T-helper 22 cell (primary cell): ENCODE results near the gene CORO7.

Experiments used
- DNase-seq: peaks from one replicate; pipeline ENCODE4 v3.0.0-alpha.2; 2020; ENCODE audit warnings: low read depth

Gene CORO7

DNA sequence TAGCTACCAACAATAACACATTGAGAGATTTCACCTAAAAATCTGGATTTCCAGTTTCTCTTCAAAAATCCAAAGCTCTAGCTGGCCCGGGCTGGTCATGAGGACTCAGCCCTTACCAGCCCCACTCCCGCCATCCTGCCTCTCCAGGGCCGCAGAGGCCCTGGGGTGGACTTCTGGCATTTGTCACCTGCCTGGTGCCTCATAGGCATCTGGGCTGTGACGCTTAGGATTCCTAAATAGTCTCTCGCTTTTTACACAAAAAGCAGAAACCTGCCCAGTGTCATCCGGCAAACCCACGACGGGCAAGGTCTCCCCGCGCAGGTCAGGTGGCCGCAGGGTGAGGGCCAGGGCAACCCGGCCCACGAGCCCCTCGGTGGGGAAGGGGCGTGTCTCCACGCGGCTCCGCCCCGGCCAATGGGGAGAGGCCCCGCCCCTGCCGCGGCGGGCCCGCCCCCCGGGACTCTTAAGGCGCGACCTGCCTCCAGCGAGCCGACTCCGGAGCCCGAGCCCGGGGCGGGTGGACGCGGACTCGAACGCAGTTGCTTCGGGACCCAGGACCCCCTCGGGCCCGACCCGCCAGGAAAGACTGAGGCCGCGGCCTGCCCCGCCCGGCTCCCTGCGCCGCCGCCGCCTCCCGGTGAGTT, 44.9 kb downstream of the CORO7 start, which contains the start of gene VASN:
Gene VASN (plus strand): TSS at position 492 of the 644 bp plus-strand sequence. CDS start 9,030 bp downstream, outside the sequence.
- DNase-seq = peak; percentile 57

DNA sequence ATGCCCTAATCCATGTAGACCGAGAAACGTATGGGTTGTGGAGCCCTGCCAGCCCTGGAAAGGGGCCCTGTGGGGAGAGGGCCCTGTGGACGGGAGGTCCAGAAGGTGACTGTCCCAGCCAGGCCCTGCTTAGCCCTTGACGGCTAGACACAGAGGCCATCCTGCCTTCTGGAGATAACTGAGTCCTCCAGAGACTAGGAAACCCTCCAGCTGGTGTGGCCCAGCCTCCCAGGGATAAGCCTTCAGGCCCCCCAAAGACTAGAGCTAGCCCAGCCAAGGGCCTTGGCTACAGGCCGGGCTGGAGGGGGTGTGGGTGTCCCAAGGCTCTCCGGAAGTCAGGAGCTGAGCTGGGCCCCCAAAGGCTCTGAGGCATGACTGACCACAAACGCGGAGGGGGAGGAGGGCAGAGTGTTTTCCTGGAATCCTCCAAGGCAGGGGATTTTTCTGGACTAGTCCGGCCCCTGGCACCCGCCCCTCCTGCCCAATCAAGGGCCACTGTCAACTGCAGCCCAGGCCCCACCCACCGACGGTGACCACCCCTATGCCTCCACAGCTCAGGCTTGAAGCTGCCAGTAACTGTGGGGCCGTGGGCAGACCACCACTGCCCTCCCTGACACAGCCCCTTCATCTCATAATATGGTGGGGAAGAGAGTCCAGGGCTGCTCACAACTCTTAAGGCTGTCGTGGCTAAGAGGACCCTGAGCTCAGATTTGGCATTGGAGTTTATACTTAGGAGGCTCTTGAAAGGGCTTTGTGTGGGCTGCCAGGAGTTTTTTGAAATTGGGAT, 45.6 kb downstream of the CORO7 start:
- DNase-seq = no peak

DNA sequence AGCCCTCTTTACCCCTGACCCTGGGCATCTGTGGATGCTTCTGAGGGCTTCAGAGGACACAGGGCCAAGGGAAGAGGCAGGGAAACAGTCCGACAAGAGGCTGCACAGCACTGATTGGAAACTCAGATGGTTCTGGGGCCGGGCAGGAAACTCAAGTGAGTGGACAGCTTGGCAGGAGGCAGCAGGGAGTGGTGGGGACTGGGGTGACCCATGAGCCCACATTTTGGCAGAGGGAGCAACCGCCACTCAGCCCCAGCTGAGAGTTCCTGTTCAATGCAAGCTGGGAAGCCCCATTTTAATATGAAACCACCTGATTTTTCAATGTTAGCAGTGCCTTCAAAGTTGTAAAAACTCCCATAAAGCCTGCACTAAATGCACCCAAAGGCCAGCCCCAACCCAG, 46.2 kb downstream of the CORO7 start:
- no peak for DNase-seq

DNA sequence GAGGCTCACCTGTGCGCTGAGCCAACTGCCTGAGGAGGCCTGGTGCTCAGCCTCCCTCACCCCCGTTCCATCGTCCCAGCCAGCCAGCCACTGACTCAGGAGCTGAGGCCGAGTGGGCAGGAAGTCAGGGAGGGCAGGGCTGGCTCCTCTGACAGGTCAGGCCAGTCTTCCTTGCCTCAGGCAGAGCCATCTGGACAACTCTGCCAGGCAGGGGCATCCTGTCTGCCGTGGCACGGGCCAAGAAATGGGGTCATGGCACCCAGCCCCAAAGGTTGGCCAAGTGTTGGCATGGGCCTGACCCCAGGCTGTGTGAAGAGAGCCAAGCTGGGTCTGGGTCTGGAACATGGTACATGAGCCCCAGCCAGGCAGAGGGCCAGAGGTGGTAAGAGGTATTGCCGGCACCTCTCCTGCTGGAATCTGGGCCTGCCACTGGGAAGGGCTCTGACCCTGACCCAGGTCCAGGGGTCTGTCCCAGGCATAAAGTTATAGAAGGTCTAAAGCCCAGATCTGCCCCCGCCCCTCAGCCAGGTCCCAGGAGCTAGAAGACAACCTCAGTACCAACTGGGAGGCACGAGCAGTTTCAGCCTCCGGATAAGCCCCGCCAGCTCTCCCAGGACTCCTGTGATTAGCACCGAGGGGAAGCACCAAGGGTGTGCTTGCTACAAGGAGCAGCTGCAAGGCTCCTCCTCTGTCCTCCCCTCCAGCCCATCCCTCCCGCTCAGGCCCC, 47.2 kb downstream of the CORO7 start:
- no peak for DNase-seq

DNA sequence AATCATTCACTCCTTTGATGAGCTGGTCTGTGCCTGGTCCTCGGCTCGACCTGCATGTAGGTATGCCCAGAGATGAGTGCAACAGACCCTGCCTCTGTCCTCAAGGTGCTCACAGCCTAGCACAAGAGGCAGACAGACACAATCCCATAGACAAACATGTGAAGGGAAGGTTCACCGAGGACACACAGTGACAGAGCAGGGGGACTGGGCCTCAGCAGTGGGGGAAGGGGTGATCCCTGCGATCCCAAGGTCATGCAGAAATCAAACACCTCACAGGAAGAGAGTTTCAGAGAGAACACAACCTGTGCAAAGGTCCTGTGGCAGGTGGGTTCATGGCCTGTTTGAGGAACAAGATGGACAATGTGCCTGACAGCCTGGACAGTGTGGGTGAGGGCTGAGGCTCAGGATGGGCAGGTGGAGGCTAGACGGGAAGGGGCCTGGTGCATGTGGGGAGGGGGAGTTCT, 49.0 kb downstream of the CORO7 start:
- no peak for DNase-seq

DNA sequence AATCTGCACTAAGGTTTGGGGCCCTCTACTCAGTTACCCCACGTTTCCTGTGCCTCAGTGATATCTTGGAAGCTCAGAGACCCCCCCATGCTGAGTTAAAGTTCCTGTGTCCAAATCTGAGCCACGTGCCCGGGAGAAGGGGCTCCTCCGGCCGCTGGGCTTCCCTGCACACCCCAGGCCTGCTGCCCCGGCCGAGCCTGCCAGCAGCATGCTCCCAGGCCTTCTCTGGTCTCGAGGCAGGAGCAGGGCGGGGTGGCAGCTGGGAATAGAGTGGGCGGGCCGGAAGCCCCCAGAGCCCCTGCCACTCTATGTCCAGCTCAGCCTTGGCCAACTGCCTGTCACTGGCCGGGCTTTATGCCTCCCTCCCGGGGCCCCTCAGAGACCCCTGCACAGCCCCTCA, 50.4 kb downstream of the CORO7 start:
- no peak for DNase-seq

DNA sequence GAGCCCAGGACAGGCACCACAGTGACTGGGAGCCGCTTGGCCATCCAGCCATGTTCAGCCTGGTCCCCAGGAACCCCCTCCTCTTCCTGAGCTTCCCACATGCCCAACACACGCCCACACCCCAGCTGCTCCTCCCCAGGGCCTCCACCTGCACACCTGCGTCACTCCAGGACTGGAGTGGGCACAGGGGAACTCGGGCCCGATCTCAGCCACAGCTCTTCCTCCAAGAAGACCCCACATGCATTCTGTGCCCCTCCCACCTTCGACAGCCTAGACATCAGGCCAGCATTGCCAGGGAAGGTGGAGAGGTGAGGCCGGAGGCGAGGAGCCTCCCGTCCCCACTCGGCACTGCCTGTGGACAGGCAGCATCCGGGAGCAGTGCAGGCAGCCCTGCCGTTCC, 50.8 kb downstream of the CORO7 start:
- no peak for DNase-seq

DNA sequence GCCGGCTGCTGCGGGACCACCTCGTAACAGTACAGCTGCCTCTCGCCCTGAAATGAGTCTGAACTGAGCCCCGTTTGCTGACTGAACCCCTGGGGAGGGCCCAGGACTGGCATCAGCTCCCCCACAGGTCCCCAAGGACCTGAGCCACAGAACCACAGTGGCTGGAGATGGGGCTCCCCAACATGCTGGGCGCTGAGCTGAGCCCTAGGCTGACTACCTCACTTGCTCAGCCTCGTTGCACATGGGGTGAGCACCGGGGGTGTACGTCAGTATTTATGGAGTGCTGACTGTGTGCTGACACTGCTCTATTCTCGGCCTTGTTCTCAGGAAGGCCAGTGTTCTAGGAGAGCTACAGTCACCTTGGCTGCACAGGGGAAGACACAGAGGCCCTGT, 51.4 kb downstream of the CORO7 start:
- DNase-seq = no peak

DNA sequence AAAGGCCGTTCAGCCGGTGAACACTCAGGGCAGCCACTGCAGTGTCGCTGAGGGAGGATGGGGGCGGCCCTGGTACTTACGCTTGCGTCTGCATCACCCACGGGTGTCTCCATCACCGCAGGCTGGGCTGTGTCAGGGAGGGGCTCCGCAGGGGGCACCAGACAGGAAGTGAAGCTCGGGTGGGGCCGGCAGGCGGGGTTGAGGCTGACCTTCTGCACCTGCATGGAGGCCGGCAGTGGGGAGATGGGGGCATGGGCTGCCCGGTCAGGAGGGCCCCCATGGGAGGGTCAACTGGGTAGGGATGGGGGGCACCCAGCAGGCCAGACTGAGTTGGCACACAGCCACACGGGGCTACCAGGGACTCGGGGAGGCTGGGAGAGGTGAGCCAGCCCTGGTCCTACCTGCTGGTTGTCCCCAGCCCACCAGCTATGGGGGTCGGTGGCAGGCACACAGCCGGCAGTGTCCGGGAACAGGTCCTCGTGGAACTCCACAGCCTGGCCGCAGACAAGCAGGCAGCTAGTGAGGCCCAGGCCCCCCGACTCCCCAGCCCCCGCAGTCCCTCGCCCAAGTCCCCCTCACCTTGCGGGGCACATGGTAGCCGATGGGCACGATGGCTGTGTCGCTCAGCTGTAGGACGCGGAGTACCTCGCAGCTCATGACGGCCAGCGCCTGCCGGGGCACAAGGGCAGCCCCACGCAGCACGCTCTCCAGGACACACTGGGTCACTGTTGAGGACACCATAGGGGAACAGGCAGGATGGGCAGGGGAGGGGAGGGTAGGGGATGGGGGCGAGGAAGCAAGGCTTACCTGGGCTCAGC, 52.0 kb downstream of the CORO7 start:
- no peak for DNase-seq

DNA sequence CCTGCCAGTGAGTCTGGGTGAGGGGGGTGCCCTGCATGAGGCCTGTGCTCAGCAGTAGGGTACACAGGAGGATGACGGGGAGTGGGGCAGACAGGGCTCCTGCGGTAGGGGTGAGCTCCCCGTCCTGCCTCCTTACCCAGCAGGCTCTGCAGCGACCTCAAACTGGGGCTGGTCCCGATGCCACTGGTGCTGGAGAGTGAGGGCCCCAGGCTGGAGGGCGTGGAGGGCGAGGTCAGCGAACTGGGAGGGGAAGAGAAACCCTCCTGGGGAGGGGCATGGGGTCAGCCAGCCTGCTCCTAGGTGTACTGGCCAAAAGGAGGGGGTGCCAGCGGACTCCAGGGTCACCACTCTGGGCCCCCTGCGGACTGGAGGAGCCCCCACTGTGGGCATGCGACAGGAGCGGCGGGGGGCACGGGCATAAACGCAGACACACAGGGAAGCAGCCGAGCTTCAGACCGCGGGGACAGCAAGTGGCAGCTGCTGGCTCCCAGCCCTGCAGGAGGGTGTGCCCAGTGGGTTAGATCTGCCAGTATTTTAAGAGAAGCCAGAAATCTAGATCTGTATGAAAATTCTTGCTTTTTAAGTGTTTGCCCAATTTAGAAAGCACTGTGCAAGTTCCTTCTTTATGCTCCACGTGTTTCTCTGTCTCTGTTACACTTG, 53.8 kb downstream of the CORO7 start:
- no peak for DNase-seq

DNA sequence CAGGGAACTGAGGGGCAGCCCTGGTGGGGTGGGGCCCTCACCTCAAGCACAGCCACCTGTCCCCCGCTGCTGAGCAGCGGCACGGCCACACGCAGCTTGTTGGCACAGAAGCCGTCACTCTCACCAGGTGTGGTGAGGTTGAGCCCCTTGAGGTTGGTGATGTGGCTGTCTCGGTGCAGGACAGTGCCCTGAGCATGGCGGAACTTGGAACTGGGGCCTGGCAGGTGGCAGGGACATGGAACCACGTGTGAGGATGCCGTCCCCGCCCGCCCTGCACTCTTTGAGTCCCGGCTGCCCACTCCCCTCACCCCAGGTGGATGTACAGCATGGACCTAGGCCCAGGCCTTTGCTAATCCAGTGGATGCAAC, 54.5 kb downstream of the CORO7 start:
- no peak for DNase-seq

DNA sequence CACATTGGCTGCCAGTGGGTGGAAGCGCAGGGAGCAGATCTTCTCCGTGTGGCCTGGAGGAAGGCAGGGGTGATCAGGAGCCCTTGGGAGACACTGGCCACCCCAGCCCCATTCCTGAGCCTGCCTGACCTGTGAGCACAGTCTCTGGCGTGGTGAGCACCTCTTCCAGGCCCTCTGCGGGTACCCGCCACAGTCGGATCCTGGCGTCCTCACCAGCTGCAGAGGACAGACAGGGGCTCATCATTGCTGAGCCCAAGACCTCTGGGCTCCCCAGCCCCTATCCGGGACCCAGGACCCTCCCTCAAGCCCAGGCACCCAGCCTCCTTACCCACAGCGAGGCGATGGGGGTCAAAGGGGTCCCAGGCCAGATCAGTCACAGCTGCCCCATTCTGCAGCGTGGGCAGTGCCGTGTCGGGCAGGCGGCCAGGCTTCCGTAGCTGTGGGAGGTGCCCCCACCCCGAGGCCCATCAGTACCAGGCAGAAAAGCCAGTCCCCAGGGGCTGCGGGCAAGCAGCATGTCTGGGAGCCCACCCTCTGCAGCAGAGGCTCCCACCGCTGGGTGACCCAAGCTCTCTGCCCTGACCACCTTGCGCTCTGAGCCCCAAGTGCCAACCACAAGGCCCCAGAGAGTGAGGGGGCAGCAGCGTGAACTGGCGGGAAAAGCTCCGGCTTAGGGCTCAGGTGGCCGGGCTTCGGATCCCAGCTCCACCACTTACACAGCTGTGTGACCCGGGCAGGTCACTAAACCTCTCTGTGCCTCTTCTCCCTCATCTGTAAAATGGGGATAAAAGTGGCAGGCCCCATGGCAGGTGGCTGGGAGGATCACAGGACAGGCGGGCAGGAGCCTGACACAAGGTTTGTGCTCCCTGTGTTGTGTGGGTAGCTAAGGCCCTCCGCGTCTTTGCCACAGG, 55.1 kb downstream of the CORO7 start:
- DNase-seq = no peak

DNA sequence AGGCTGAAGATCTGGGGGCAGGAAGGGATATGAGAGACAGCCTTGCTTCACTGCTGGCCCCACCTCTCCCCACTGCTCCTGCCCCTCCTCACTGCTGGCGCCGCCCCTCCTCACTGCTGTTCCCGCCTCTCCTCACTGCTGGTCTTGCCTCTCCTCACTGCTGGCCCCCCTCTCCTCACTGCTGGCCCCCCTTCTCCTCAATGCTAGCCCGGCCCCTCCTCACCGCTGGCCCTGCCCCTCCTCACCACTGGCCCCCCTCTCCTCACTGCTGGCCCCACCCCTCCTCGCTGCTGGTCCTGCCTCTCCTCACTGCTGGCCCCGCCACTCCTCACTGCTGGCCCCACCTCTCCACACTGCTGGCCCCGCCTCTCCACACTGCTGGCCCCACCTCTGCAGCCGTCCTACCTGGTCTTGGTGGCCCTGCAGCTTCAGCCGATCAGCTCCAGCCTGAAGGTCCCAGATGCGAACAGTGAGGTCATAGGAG, 55.8 kb downstream of the CORO7 start:
- DNase-seq = no peak

DNA sequence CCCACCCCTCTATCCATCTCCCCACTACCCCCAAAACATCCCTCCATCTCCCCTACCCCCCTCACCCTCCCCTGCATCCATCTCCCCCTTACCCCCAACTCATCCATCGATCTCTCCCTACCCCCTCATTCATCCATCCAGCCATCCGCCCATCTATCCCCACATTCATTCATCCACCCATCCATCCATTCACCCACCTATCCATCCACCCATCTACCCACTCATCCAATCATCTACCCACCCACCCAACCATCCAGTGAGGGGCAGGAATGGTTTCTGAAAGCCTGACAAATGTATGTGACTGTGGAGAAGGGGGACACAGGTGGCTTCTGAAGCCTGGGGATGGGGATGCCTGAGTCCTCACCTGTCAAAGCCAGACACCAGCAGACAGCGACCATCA, 56.5 kb downstream of the CORO7 start:
- DNase-seq = no peak

DNA sequence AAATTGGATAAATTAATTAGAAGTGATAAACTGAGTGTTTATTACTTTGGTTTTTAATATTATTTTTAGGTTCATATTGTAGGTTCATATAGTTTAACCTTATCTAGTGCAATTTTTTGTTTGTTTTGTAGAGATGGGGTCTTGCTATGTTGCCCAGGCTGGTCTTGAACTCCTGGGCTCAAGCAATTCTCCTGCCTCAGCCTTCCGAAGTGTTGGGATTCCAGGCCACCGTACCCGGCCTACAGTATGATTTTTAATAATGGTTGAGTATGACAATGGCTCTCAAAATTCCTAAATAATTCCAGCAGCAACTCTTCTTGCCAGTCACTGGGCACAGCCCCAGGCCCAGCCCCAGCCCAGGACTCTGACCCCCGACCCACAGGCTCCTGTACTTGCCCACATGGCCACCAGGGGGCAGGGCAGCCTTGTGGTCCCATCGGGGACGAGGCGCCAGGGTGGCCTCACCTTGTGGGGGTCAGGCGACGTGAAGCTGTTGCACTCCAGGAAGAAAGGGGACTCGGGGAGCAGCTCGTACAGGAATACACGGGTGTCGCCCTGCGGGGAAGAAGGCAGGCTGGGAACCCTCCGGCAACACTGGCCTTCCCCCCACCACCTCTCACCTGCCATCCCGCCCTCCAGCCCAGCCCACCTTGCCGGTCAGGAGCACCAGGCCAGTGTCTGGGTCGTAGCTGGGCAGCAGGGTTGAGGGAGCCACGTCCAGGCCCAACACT, 57.4 kb downstream of the CORO7 start:
- DNase-seq = peak; percentile 32

DNA sequence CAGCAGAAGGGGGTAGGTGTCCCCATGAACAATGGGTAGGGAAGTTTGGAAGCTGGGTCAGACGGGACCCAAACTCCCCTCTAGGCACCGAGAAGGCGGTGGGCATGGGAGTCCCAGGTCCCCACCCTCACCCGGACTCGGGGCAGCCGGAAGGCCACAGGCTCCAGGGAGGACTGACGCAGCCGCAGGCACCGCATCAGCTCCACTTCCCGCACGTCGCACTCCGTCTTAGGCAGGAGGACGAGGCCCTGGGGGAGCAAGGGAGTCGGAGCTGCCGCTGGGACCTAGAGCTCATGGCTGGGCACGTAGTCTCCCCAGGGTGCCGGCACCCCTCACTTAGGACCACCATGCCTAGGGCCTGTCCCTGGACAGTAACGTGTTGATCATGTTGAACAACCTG, 58.2 kb downstream of the CORO7 start:
- DNase-seq = no peak

DNA sequence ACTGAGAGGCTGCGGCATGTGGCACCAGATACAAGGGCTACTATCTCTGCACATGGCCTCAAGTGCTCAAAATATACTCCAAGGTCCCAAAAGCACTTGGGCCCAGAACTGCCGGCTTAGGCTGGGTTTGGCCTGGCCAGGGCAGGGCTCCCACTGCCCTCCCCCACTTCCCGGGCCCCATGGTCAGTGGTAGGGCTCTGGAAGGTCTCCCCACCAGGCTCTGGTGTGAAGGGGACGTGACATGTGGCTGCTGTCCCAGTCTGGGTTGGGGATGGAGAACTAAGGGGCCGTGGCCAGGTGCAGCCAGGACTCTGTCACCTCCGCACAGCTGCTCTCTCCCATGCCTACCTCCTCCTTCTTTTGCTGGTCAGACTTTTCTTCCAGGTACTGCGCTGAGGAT, 59.6 kb downstream of the CORO7 start:
- no peak for DNase-seq

DNA sequence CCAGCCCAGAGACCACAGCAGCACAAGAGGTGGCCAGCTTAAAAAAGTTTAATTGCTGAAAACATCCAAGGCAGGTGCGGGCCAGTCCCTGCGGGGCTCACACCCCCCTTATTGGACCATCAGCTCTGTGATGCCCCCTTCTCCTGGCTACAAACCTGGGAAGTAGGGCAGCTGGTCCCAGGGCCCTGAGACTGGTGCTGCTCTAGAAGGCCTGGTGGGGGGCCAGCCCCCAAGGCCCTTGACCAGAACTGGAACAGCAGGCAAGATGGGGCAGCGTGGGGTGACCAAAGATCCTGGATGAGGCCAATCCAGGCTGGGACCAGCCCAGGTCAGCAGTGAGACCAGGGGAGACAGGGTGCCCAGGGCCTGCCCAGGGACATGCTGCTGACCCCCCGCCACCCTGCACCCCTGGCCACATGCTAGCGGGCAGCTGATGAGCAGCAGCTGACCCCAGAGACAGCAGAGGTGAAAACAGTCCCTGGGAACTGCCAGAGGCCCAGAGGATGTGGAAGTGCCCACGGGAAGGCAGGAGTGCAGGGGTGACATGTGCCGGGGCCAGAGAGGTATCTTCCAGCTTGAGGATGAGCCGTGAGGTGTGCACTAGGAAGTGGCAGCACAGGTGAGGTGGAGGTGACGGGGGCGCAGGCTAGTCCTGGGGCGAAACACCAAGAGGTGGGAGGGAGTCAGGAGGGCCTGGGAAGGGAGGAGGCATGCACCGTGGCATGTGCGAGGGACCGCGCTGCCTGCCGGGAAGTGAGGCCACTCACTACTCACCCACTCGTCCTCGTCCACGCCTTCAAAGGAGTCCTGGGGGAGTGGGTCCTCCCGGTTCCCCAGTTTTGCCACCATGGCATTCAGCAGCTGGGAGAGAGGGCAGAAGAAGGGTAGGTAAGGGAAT, 61.6 kb downstream of the CORO7 start:
- no peak for DNase-seq

DNA sequence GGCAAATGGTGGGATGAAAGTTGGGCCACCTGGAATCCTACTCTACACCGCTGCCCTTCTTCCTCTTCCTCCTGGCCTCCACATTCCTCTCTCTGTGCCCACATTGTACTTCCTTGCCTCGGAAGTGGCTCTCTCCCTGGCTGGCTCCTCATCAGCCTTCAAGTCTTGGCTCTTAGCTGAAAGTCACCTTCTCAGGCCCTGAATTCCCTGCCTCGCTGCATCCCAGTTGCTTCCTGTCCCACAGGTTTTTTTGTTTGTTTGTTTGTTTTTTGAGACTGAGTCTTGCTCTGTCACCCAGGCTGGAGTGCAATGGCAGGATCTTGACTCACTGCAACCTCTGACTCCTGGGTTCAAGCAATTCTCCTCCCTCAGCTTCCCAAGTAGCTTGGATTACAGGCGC, 62.7 kb downstream of the CORO7 start:
- DNase-seq = no peak
